ENCODE results near the gene PTPRH. TPM values are rescaled to one million over a fixed set of nuclear protein-coding genes. Genes with fewer than 3 reads are reported as not detected.
"Not testable (repeated sequence)": the region's sequence is repeated elsewhere in the genome, so short reads cannot be mapped to it uniquely, and the experiment has no call there.

The PTPRH gene
- total and polyA plus RNA-seq, 9 donors, result 0.14 to 2.1 (median 0.26) TPM

DNA sequence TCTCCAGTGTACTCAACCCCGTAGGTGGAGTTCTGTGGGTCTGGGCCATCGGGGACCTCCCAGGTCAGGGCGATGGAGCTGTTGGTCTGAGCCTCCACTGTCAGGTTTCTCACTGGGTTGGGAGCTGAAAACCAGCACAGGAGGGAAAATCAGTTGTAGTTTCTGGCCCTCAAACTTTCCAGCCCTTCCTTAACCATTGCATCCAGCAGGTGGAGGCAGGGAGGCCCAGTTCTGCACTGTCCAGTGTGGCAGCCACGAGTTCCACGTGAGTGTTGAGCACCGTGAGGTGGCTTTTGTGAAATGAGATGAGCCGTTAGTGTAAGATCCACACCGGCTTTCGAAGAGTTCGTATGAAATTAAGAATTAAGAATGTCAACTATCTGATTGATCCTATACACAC lies 7.1 kb downstream of the PTPRH start:
- not testable (repeated sequence) for H3K36me3 ChIP-seq (ENCODE audit: control insufficient read depth, insufficient read depth, low read length); DNase-seq; H3K4me1 ChIP-seq (ENCODE audit: control insufficient read depth, insufficient read depth, low read length); H3K27me3 ChIP-seq (ENCODE audit: control insufficient read depth, insufficient read depth, low read length); H3K27ac ChIP-seq (ENCODE audit: low read length); H3K9me3 ChIP-seq (replicated peaks; ENCODE audit: control insufficient read depth, low read depth, low read length); H3K4me3 ChIP-seq (ENCODE audit: low read length)
- 100% methylated on average over 1 of the region's 10 CpGs for WGBS (ENCODE audit: insufficient coverage)

DNA sequence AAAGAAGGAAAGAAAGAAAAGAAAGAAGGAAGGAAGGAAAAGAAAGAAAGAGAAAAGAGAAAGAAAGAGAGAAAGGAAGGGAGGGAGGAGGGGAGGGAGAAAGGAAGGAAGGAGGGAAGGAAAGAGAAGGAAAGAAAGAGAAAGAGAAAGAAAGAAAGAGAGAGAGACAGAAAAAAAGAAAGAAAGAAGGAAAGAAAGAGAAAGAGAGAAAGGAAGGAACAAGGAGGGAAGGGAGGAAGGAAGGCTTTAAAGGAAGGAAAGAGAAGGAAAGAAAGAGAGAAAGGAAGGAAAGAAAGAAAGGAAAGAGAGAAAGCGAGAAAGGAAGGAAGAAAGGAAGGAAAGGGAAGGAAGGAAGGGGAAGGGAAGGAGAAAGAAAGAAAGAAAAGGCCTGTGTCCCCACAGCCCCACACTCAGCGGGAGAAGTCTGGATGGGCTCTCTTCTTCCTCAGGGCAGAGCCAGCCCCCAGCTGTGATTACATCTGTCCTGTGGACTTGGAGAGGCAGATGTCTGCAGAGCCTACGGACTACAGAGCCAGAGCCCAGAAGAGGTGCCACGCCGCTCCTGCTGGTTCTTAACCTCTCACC lies 9.6 kb downstream of the PTPRH start:
- 80% methylated on average over 1 of the region's 5 CpGs for WGBS (ENCODE audit: insufficient coverage)
- peaks cover 3% of the 10 kb centered on the region for H3K27me3 ChIP-seq (ENCODE audit: control insufficient read depth, insufficient read depth, low read length)

DNA sequence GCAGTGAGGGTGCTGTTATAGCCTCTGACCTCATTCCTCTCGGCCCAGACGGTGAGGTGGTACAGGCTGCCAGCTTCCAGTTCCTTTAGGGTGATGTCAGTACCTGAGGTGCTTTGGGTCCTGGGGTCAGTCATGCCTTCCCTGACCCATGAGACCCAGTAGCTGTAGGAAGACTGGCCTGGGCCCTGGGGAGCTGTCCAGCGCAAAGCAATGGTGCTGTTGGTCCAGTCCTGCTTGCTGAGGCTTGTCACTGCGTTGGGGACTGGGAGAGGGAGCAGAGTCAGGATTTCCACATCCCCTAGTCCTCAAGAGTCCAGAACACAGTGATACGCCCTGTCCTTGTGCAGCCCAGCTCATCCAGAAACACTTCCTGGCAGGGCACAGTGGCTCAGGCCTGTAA lies 10.7 kb downstream of the PTPRH start:
- 60% methylated on average over 4 of the region's 5 CpGs for WGBS (ENCODE audit: insufficient coverage)

More for the DNA sequence above, 9.6 kb downstream of the PTPRH start:
- Histone ChIP-seq H3K4me3 (ENCODE audit: low read length) (no peak overlapping the region), H3K36me3 (ENCODE audit: control insufficient read depth, insufficient read depth, low read length) (no peaks in the 10 kb centered on the region), H3K9me3 (replicated peaks; ENCODE audit: control insufficient read depth, low read depth, low read length) (no peaks in the 10 kb centered on the region), H3K4me1 (ENCODE audit: control insufficient read depth, insufficient read depth, low read length) (no peaks in the 10 kb centered on the region), H3K27ac (ENCODE audit: low read length) (no peak overlapping the region)
- no peak for DNase-seq

DNA sequence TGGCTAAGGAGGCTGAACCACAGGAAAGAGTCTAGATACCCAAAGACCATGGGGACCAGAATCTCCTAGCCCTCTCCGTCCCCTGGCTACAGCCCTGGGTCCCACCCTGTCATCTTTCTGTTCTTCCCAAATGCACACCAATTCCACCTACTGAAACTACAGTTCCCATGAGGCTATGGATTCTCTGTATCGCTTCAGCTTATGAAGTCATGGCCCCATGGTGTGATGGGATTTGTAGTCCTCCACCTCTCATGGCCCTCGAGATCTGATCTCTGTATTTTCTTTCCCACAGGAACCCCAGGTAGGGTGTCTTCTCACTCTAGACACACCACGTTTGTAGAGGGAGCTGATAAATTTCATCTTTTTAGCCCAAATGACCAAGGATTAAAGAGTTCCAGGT lies 11.8 kb downstream of the PTPRH start:
- Histone ChIP-seq H3K4me1 (ENCODE audit: control insufficient read depth, insufficient read depth, low read length) (no peaks in the 10 kb centered on the region), H3K27me3 (ENCODE audit: control insufficient read depth, insufficient read depth, low read length) (peaks cover 6% of the 10 kb centered on the region), H3K27ac (ENCODE audit: low read length) (no peak overlapping the region), H3K36me3 (ENCODE audit: control insufficient read depth, insufficient read depth, low read length) (no peaks in the 10 kb centered on the region), H3K9me3 (replicated peaks; ENCODE audit: control insufficient read depth, low read depth, low read length) (no peaks in the 10 kb centered on the region), H3K4me3 (ENCODE audit: low read length) (no peak overlapping the region)
- no peak for DNase-seq
- WGBS (ENCODE audit: insufficient coverage), result no CpG with 5 or more reads among the region's 4 CpGs

More for the DNA sequence above, 10.7 kb downstream of the PTPRH start:
- Histone ChIP-seq H3K27me3 (ENCODE audit: control insufficient read depth, insufficient read depth, low read length) (peaks cover 3% of the 10 kb centered on the region), H3K27ac (ENCODE audit: low read length) (no peak overlapping the region), H3K4me3 (ENCODE audit: low read length) (no peak overlapping the region), H3K4me1 (ENCODE audit: control insufficient read depth, insufficient read depth, low read length) (no peaks in the 10 kb centered on the region), H3K36me3 (ENCODE audit: control insufficient read depth, insufficient read depth, low read length) (no peaks in the 10 kb centered on the region), H3K9me3 (replicated peaks; ENCODE audit: control insufficient read depth, low read depth, low read length) (no peaks in the 10 kb centered on the region)
- DNase-seq, result no peak

DNA sequence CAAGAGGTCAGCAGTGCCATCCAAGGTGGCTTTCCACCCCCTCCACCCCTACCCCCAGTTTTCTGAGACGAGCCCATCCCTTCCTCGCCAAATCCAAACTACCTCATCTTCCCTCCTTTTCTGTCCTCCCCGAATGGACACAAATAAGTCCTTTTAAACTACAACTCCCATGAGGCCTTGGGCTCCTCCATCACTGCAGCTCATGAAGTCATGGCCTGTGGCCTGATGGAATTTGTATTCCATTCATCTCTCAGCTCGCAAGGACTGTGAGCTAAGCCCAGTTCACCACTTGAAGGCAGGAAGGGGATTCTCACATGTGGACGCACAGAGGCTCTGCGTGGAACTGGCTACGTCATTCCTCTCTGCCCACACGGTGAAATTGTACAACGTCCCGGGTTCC lies 12.5 kb downstream of the PTPRH start:
- DNase-seq, result no peak
- H3K4me3 ChIP-seq (ENCODE audit: low read length), result no peak overlapping the region
- no peaks in the 10 kb centered on the region for H3K4me1 ChIP-seq (ENCODE audit: control insufficient read depth, insufficient read depth, low read length)
- peaks cover 6% of the 10 kb centered on the region for H3K27me3 ChIP-seq (ENCODE audit: control insufficient read depth, insufficient read depth, low read length)
- H3K9me3 ChIP-seq (replicated peaks; ENCODE audit: control insufficient read depth, low read depth, low read length), result no peaks in the 10 kb centered on the region
- no peak overlapping the region for H3K27ac ChIP-seq (ENCODE audit: low read length)
- 80% methylated on average over 10 of the region's 10 CpGs for WGBS (ENCODE audit: insufficient coverage)
- H3K36me3 ChIP-seq (ENCODE audit: control insufficient read depth, insufficient read depth, low read length), result no peaks in the 10 kb centered on the region

DNA sequence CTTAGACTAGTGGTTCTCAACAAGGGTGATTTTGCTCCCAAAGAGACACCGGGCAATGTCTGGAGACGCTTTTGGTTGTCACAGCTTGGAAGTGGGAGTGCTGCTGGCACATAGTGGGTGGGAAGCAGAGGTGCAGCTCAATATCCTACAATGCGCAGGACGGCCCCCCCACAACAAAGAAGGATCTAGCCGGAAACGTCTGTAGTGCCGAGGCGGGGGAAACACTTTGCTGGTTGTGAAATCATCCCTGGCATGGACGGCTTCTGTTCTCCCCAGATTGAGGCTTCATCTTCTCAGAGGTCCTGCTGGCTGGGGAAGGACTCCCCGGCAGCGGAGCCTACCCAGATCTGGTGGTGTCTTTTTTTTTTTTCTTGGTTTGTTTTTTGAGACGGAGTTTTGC lies 15.8 kb downstream of the PTPRH start:
- WGBS (ENCODE audit: insufficient coverage), result 81% methylated on average over 5 of the region's 12 CpGs

DNA sequence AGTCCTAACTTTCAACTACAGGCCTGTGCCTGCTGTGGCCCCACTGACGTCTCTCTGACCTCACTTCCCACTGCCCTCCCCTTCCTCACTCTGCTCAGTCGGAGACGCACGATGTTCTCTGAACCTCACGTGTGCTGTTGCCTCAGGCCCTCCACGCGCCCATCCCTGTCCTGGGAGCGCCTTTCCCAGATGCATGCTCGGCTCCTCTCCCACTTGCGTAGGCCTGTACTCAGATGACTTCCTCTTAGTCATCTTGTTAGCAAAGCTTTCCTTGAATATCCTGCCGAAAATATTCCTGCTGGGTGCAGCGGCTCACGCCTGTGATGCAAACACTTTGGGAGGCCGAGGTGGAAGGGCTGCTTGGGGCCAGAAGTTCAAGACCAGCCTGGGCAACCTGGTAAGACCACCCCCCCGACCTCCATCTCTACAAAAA lies 19.9 kb downstream of the PTPRH start:
- no peaks in the 10 kb centered on the region for H3K4me1 ChIP-seq (ENCODE audit: control insufficient read depth, insufficient read depth, low read length)
- peaks cover 6% of the 10 kb centered on the region for H3K27me3 ChIP-seq (ENCODE audit: control insufficient read depth, insufficient read depth, low read length)
- no peak overlapping the region for H3K27ac ChIP-seq (ENCODE audit: low read length)
- no peaks in the 10 kb centered on the region for H3K36me3 ChIP-seq (ENCODE audit: control insufficient read depth, insufficient read depth, low read length)
- H3K4me3 ChIP-seq (ENCODE audit: low read length), result no peak overlapping the region
- DNase-seq, result peak; percentile 45
- H3K9me3 ChIP-seq (replicated peaks; ENCODE audit: control insufficient read depth, low read depth, low read length), result no peaks in the 10 kb centered on the region
- 45% methylated on average over 13 of the region's 15 CpGs for WGBS (ENCODE audit: insufficient coverage)

More for the DNA sequence above, 15.8 kb downstream of the PTPRH start:
- Histone ChIP-seq H3K27ac (ENCODE audit: low read length) (no peak overlapping the region), H3K36me3 (ENCODE audit: control insufficient read depth, insufficient read depth, low read length) (no peaks in the 10 kb centered on the region), H3K9me3 (replicated peaks; ENCODE audit: control insufficient read depth, low read depth, low read length) (no peaks in the 10 kb centered on the region), H3K4me1 (ENCODE audit: control insufficient read depth, insufficient read depth, low read length) (no peaks in the 10 kb centered on the region), H3K27me3 (ENCODE audit: control insufficient read depth, insufficient read depth, low read length) (peaks cover 4% of the 10 kb centered on the region), H3K4me3 (ENCODE audit: low read length) (no peak overlapping the region)
- no peak for DNase-seq

DNA sequence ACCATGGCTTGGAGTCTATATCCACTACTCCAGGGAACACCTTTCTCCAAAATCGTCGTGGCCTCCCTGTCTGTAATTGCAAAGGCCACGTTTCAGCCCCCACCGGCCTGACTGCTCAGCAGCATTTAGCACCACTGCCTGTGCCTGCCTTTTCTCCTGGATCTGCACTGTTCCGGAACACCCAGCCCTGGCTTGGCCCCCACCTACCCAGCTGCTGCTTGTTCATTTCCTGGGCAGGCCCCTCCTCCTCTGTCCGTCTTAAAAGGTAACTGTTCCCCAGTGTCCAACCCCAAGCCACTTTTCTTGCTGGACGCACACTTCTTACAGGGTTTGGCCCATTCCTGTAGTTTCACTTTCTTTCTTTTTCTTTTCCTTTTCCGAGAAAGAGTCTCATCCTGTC lies 20.7 kb downstream of the PTPRH start:
- no peak for DNase-seq
- Histone ChIP-seq H3K27me3 (ENCODE audit: control insufficient read depth, insufficient read depth, low read length) (peaks cover 9% of the 10 kb centered on the region), H3K27ac (ENCODE audit: low read length) (no peak overlapping the region), H3K36me3 (ENCODE audit: control insufficient read depth, insufficient read depth, low read length) (no peaks in the 10 kb centered on the region), H3K4me3 (ENCODE audit: low read length) (no peak overlapping the region), H3K4me1 (ENCODE audit: control insufficient read depth, insufficient read depth, low read length) (no peaks in the 10 kb centered on the region), H3K9me3 (replicated peaks; ENCODE audit: control insufficient read depth, low read depth, low read length) (no peaks in the 10 kb centered on the region)
- WGBS (ENCODE audit: insufficient coverage), result 43% methylated on average over 6 of the region's 8 CpGs

DNA sequence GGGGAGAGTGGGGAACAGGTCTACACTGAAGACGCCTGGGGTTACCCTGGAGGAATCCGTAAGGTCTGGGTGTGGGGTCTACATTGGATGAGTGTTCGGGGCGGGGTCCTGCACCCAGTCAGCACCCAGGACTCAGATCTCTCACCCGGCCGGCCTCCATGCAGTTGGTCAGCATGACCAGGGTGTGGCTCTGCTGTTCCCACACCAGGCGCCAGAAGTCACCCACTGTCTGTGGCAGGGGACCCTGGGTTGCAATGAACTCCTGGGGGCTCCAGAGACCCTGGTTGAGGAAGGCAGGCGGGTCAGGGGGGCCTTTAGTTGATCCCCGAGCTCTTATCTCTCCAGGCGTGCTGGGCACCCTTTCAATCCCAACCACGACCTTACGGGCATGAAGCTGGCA lies 23.2 kb downstream of the PTPRH start:
- Histone ChIP-seq H3K4me1 (ENCODE audit: control insufficient read depth, insufficient read depth, low read length) (no peaks in the 10 kb centered on the region), H3K9me3 (replicated peaks; ENCODE audit: control insufficient read depth, low read depth, low read length) (no peaks in the 10 kb centered on the region), H3K27me3 (ENCODE audit: control insufficient read depth, insufficient read depth, low read length) (peaks cover 19% of the 10 kb centered on the region), H3K4me3 (ENCODE audit: low read length) (no peak overlapping the region), H3K36me3 (ENCODE audit: control insufficient read depth, insufficient read depth, low read length) (no peaks in the 10 kb centered on the region), H3K27ac (ENCODE audit: low read length) (no peak overlapping the region)
- 84% methylated on average over 10 of the region's 12 CpGs for WGBS (ENCODE audit: insufficient coverage)
- DNase-seq, result no peak

DNA sequence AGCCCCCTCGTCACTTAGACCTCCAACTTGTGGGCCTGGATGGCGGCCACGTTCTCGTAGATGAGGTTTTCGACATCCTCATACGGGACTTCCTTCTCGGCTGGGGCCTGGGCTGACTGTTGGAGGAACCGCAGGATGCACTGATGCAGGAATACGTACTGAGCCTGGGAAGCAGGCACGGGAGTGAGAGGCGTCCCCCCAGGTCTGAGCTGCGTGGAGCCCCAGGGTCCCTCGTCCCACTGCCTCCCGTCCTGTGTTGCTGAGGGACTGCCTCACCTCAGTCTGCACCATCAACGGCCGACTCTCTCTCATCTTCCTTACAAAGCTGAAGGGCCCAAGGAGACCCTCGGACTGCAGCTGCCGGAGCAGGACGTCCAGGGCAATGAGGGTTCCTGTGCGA lies 27.6 kb downstream of the PTPRH start:
- H3K9me3 ChIP-seq (replicated peaks; ENCODE audit: control insufficient read depth, low read depth, low read length), result no peaks in the 10 kb centered on the region
- H3K4me1 ChIP-seq (ENCODE audit: control insufficient read depth, insufficient read depth, low read length), result peaks cover 13% of the 10 kb centered on the region
- peaks cover 59% of the 10 kb centered on the region for H3K27me3 ChIP-seq (ENCODE audit: control insufficient read depth, insufficient read depth, low read length)
- H3K36me3 ChIP-seq (ENCODE audit: control insufficient read depth, insufficient read depth, low read length), result no peaks in the 10 kb centered on the region
- DNase-seq, result no peak
- no peak overlapping the region for H3K27ac ChIP-seq (ENCODE audit: low read length)
- no peak overlapping the region for H3K4me3 ChIP-seq (ENCODE audit: low read length)
- 62% methylated on average over 14 of the region's 20 CpGs for WGBS (ENCODE audit: insufficient coverage)
